Esophagus squamous epithelium (tissue), 4 donors: ENCODE results near the gene CYP2S1.
A peak's percentile ranks its signal among the peaks of the same experiment; 100 is the strongest.
"Not testable (repeated sequence)": the region's sequence is repeated elsewhere in the genome, so short reads cannot be mapped to it uniquely, and the experiment has no call there.

Source experiments
- CTCF ChIP-seq, 6 experiments: fragments of 450-650 bp in 4 of 6; fragments of 200-600 bp in 2 of 6; sonication (generic) in 2 of 6; IDR thresholded peaks; one replicate each; pipeline ENCODE4 v1.5.1; 2016 to 2019; ENCODE audit warnings: antibody characterized with exemption in 6 of 6, mild to moderate bottlenecking in 4 of 6, moderate library complexity in 4 of 6
- POLR2A ChIP-seq, 4 donors: fragments of 450-650 bp; IDR thresholded peaks; one replicate each; pipeline ENCODE4 v1.6.1; 2017; ENCODE audit warnings: antibody characterized with exemption in 4 of 4, mild to moderate bottlenecking in 4 of 4, moderate library complexity in 3 of 4

- TF ChIP-seq CTCF (IDR thresholded peaks at IDR 0.05) = peak; percentile 68 to 91 (median 86)
- not testable (repeated sequence) for TF ChIP-seq POLR2A (IDR thresholded peaks at IDR 0.05)
Observed at GRCh38 chr19:41204338-41204737, 11.3 kb downstream of the CYP2S1 start.
